Activated naive CD8-positive, alpha-beta T cell treated with anti-CD3 and anti-CD28 coated beads, Interleukin-2, amount 50 U/mL, for 16 hours (primary cell): ENCODE data around the gene CHTOP.
A peak's percentile ranks its signal among the peaks of the same experiment; 100 is the strongest.
"Not testable (repeated sequence)": the region's sequence is repeated elsewhere in the genome, so short reads cannot be mapped to it uniquely, and the experiment has no call there.

Experiments
- DNase-seq: peaks from one replicate; pipeline ENCODE4 v3.0.0-alpha.2; 2020; ENCODE audit warnings: low read depth, low spot score

CHTOP gene

GRCh38 chr1:153633754-153634665, at the start of gene CHTOP:
TSS of gene CHTOP (plus strand) at chr1:153634066. CDS start at chr1:153636589, 2,523 bp downstream.
- DNase-seq, result peak; percentile 82

GRCh38 chr1:153585006-153585405, 48.9 kb upstream of the CHTOP start:
- DNase-seq, result no peak

GRCh38 chr1:153586347-153586746, 47.5 kb upstream of the CHTOP start:
- no peak for DNase-seq

GRCh38 chr1:153587314-153587713, 46.6 kb upstream of the CHTOP start:
- no peak for DNase-seq

GRCh38 chr1:153588033-153588432, 45.8 kb upstream of the CHTOP start:
- not testable (repeated sequence) for DNase-seq

GRCh38 chr1:153588482-153588881, 45.4 kb upstream of the CHTOP start:
- no peak for DNase-seq

- DNase-seq, result no peak
Measured at GRCh38 chr1:153592748-153593147, 41.1 kb upstream of the CHTOP start.

- no peak for DNase-seq
Measured at GRCh38 chr1:153597206-153597605, 36.7 kb upstream of the CHTOP start.

GRCh38 chr1:153598309-153599172, 35.3 kb upstream of the CHTOP start:
- no peak for DNase-seq

- DNase-seq, result no peak
Measured at GRCh38 chr1:153599847-153600246, 34.0 kb upstream of the CHTOP start.

- no peak for DNase-seq
Measured at GRCh38 chr1:153602749-153603148, 31.1 kb upstream of the CHTOP start.

- DNase-seq, result no peak
Measured at GRCh38 chr1:153606194-153606593, 27.7 kb upstream of the CHTOP start.

GRCh38 chr1:153607381-153607780, 26.5 kb upstream of the CHTOP start:
- no peak for DNase-seq

- DNase-seq, result no peak
Measured at GRCh38 chr1:153608089-153608682, 25.7 kb upstream of the CHTOP start.

- DNase-seq, result no peak
Measured at GRCh38 chr1:153608742-153609584, 24.9 kb upstream of the CHTOP start.

- no peak for DNase-seq
Measured at GRCh38 chr1:153609585-153609907, 24.3 kb upstream of the CHTOP start.

GRCh38 chr1:153610334-153610733, 23.5 kb upstream of the CHTOP start:
- DNase-seq, result no peak

GRCh38 chr1:153610811-153611301, 23.0 kb upstream of the CHTOP start:
- DNase-seq, result no peak

- no peak for DNase-seq
Measured at GRCh38 chr1:153611356-153611755, 22.5 kb upstream of the CHTOP start.

- no peak for DNase-seq
Measured at GRCh38 chr1:153612111-153612754, 21.6 kb upstream of the CHTOP start.
